NB4 (cell line): ENCODE results near the gene ARPC5L.

Source experiments
- CTCF ChIP-seq: IDR thresholded peaks from one replicate; pipeline ENCODE4 v1.5.1; 2012; ENCODE audit warnings: low read depth, low read length
- MYC ChIP-seq: IDR thresholded peaks from 2 replicates; pipeline ENCODE4 v1.6.1; 2011; ENCODE audit warnings: low read depth, low read length
- POLR2A ChIP-seq: IDR thresholded peaks from 2 replicates; pipeline ENCODE4 v1.6.1; 2011; ENCODE audit warnings: mild to moderate bottlenecking; ENCODE audit not compliant: insufficient read length; ENCODE audit errors: extremely low read depth

DNA sequence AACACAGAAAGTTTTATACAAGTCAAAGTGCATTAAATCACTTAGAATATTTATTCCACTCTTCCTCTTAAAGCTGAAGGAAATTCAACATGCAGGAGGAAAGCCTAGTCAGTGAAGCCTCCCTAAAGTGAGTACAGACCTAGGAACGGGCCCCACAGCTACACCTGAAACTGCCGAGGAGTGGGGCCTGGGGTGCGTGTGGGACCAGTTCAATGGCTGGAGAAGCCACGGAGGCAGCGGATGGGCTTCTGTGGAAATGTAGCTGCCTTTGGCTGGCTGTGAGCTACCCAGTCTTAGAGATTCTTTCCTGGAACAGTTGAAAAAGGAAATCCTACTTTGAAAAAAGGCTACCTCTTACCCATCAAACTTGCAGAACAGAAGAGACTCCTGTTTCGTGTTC lies 16.6 kb downstream of the ARPC5L start:
- TF ChIP-seq CTCF (no peak), POLR2A (no peak), MYC (no peak)
